NCI-H345 (cell line): ENCODE measurements around the gene TNIK.
"Not testable (repeated sequence)": the region's sequence is repeated elsewhere in the genome, so short reads cannot be mapped to it uniquely, and the experiment has no call there.

Source experiments
- DNase-seq: peaks from one replicate; lab custom pipeline; 2025; lab: John Stamatoyannopoulos, UW

The TNIK gene

GRCh38 chr3:171384101-171384891, 75.9 kb downstream of the TNIK start:
- no peak for DNase-seq

- no peak for DNase-seq
Observed at GRCh38 chr3:171383206-171384018, 76.8 kb downstream of the TNIK start.

GRCh38 chr3:171382347-171382746, 77.9 kb downstream of the TNIK start:
- not testable (repeated sequence) for DNase-seq

- no peak for DNase-seq
Observed at GRCh38 chr3:171380711-171381425, 79.3 kb downstream of the TNIK start.

GRCh38 chr3:171379961-171380483, 80.2 kb downstream of the TNIK start:
- no peak for DNase-seq

- no peak for DNase-seq
Observed at GRCh38 chr3:171379281-171379680, 80.9 kb downstream of the TNIK start.

- DNase-seq: no peak
Observed at GRCh38 chr3:171378586-171378985, 81.6 kb downstream of the TNIK start.

GRCh38 chr3:171377859-171378258, 82.3 kb downstream of the TNIK start:
- no peak for DNase-seq

- no peak for DNase-seq
Observed at GRCh38 chr3:171376596-171376947, 83.6 kb downstream of the TNIK start.

- DNase-seq: no peak
Observed at GRCh38 chr3:171375666-171376595, 84.3 kb downstream of the TNIK start.

- no peak for DNase-seq
Observed at GRCh38 chr3:171374661-171375285, 85.4 kb downstream of the TNIK start.

- no peak for DNase-seq
Observed at GRCh38 chr3:171374260-171374659, 85.9 kb downstream of the TNIK start.

GRCh38 chr3:171373711-171374110, 86.5 kb downstream of the TNIK start:
- DNase-seq: no peak

- no peak for DNase-seq
Observed at GRCh38 chr3:171372694-171373093, 87.5 kb downstream of the TNIK start.

- no peak for DNase-seq
Observed at GRCh38 chr3:171371354-171371753, 88.9 kb downstream of the TNIK start.

GRCh38 chr3:171369156-171369555, 91.0 kb downstream of the TNIK start:
- no peak for DNase-seq

GRCh38 chr3:171366738-171367137, 93.5 kb downstream of the TNIK start:
- not testable (repeated sequence) for DNase-seq

- DNase-seq: no peak
Observed at GRCh38 chr3:171366043-171366442, 94.2 kb downstream of the TNIK start.

- no peak for DNase-seq
Observed at GRCh38 chr3:171365489-171365888, 94.7 kb downstream of the TNIK start.

GRCh38 chr3:171364500-171364899, 95.7 kb downstream of the TNIK start:
- DNase-seq: no peak

GRCh38 chr3:171363202-171363601, 97.0 kb downstream of the TNIK start:
- no peak for DNase-seq
